IMR-90 (cell line): ENCODE results near the gene MYH10.

Source experiments
- MAZ ChIP-seq: IDR thresholded peaks from 2 replicates; pipeline ENCODE4 v1.6.1; 2012; ENCODE audit warnings: low read depth, mild to moderate bottlenecking, low read length, improper control_type of control experiment, moderate library complexity, borderline replicate concordance
- POLR2A ChIP-seq: IDR thresholded peaks from 2 replicates; pipeline ENCODE4 v1.6.1; 2012; ENCODE audit warnings: mild to moderate bottlenecking, low read depth, low read length
- RFX5 ChIP-seq: IDR thresholded peaks from 2 replicates; pipeline ENCODE4 v1.8.0; 2012; ENCODE audit warnings: low read depth, mild to moderate bottlenecking, low read length, moderate library complexity
- TF ChIP-seq, protein P1 (sequence below): conservative IDR thresholded peaks from 2 replicates; pipeline ENCODE4 v1.5.1; 2012; ENCODE audit warnings: mild to moderate bottlenecking, low read depth, low read length, improper control_type of control experiment

DNA sequence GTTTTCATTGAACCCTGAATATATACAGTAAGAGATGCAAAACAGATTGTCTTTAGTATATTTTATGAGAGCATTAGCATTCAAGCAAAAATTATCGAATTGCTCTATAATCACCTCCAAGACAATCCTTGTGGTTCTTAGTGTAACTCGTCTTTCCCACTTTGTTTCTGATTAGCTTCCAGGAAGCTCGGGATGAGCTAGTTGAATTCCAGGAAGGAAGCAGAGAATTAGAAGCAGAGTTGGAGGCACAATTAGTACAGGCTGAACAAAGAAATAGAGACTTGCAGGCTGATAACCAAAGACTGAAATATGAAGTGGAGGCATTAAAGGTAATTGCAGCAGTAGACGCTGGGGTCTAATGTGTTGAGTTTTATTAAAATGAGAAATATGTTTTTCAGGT is 185.0 kb downstream of the MYH10 start:
- TF ChIP-seq, protein P1, sequence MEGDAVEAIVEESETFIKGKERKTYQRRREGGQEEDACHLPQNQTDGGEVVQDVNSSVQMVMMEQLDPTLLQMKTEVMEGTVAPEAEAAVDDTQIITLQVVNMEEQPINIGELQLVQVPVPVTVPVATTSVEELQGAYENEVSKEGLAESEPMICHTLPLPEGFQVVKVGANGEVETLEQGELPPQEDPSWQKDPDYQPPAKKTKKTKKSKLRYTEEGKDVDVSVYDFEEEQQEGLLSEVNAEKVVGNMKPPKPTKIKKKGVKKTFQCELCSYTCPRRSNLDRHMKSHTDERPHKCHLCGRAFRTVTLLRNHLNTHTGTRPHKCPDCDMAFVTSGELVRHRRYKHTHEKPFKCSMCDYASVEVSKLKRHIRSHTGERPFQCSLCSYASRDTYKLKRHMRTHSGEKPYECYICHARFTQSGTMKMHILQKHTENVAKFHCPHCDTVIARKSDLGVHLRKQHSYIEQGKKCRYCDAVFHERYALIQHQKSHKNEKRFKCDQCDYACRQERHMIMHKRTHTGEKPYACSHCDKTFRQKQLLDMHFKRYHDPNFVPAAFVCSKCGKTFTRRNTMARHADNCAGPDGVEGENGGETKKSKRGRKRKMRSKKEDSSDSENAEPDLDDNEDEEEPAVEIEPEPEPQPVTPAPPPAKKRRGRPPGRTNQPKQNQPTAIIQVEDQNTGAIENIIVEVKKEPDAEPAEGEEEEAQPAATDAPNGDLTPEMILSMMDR: no peak
- TF ChIP-seq MAZ (no peak), RFX5 (no peak), POLR2A (no peak)
